CD4-positive, alpha-beta T cell (primary cell): ENCODE results near the gene SLC22A6. TPM values are rescaled to one million over a fixed set of nuclear protein-coding genes. Genes with fewer than 3 reads are reported as not detected.

Experiments
- ATAC-seq: fragments of 200-7000 bp; cut with Tn5 transposase; one replicate; pipeline ENCODE4 v1.10.0; 2022; ENCODE audit warnings: mild to moderate bottlenecking; ENCODE audit not compliant: poor library complexity
- CTCF ChIA-PET: fragments of 350-600 bp; sonication (Branson Sonifier 250); formaldehyde crosslinking; loops from one replicate; lab custom pipeline; 2021; ENCODE audit warnings: antibody characterized with exemption, inconsistent platforms; lab: Charles Lee
- POLR2A ChIA-PET: fragments of 350-600 bp; sonication (Branson Sonifier 250); formaldehyde crosslinking; loops from one replicate; lab custom pipeline; 2021; ENCODE audit warnings: antibody characterized with exemption, inconsistent platforms; lab: Charles Lee
- DNase-seq, 14 experiments: peaks; one replicate each; pipeline ENCODE4 v3.0.0-alpha.2; 2013 to 2020; ENCODE audit warnings: mixed read lengths in 2 of 14
- H3K27ac ChIP-seq, 2 donors: one replicate each; pipeline versions ENCODE4 v1.5.1 to v1.7.0; 2013; ENCODE audit warnings: low read length in 2 of 2, low read depth in 1 of 2, mild to moderate bottlenecking in 1 of 2
- H3K27me3 ChIP-seq, 2 experiments: 1 replicate in 1 of 2; 2 replicates in 1 of 2; pipeline versions ENCODE4 v1.6.1 to v1.7.0; 2013; ENCODE audit warnings: low read length in 2 of 2, control low read depth in 1 of 2, mild to moderate bottlenecking in 1 of 2, moderate library complexity in 1 of 2; ENCODE audit not compliant: insufficient read depth in 2 of 2, control insufficient read depth in 1 of 2
- H3K36me3 ChIP-seq: one replicate; pipeline ENCODE4 v1.6.1; 2013; ENCODE audit warnings: low read length, control low read depth; ENCODE audit not compliant: insufficient read depth
- H3K4me1 ChIP-seq: one replicate; pipeline ENCODE4 v1.6.1; 2013; ENCODE audit warnings: low read length, control low read depth; ENCODE audit not compliant: insufficient read depth
- H3K4me3 ChIP-seq: one replicate; pipeline ENCODE4 v1.5.1; 2013; ENCODE audit warnings: mild to moderate bottlenecking, low read length, moderate library complexity
- H3K9me3 ChIP-seq, 2 experiments: 1 replicate in 1 of 2; 2 replicates in 1 of 2; pipeline versions ENCODE4 v1.6.1 to v1.7.0; 2013; ENCODE audit warnings: low read length in 2 of 2, mild to moderate bottlenecking in 2 of 2, control low read depth in 1 of 2, moderate library complexity in 1 of 2; ENCODE audit not compliant: control insufficient read depth in 1 of 2, insufficient read depth in 1 of 2
- H3K27ac Mint-ChIP-seq: one replicate; pipeline ENCODE4 v1.8.0; 2020; ENCODE audit warnings: mixed read lengths
- H3K27me3 Mint-ChIP-seq: one replicate; pipeline ENCODE4 v1.8.0; 2021; ENCODE audit warnings: mixed read lengths
- H3K36me3 Mint-ChIP-seq: one replicate; pipeline ENCODE4 v1.8.0; 2021; ENCODE audit warnings: low read depth, mixed read lengths
- H3K4me1 Mint-ChIP-seq: one replicate; pipeline ENCODE4 v1.8.0; 2021; ENCODE audit warnings: low read depth, mixed read lengths
- H3K4me3 Mint-ChIP-seq: one replicate; pipeline ENCODE4 v1.8.0; 2020; ENCODE audit warnings: mild to moderate bottlenecking, mixed read lengths
- H3K9me3 Mint-ChIP-seq: one replicate; pipeline ENCODE4 v1.8.0; 2020; ENCODE audit warnings: mixed read lengths
- intact Hi-C, 2 experiments: fragments of 100-400 bp; cut with DNase I in 1 of 2; cut with micrococcal nuclease in 1 of 2; formaldehyde crosslinking; loops; one replicate each; pipeline versions ENCODE4 v1.15.1 to v1.9.0; 2023 to 2025; cut with DNase I, micrococcal nuclease
- total RNA-seq, 174 experiments: library from RNA in 2 of 174; stranded (reverse) in 2 of 174; gene quantifications; one replicate each; pipeline ENCODE4 v1.2.3 and lab custom pipeline; 2021 to 2026
- TF ChIP-seq, protein P1 (sequence below): fragments of 200-600 bp; IDR thresholded peaks from one replicate; pipeline ENCODE4 v1.8.0; 2022; ENCODE audit warnings: antibody characterized with exemption, mild to moderate bottlenecking

The SLC22A6 gene
- total RNA-seq, 2 experiments from 2014 or later, result not detected

DNA sequence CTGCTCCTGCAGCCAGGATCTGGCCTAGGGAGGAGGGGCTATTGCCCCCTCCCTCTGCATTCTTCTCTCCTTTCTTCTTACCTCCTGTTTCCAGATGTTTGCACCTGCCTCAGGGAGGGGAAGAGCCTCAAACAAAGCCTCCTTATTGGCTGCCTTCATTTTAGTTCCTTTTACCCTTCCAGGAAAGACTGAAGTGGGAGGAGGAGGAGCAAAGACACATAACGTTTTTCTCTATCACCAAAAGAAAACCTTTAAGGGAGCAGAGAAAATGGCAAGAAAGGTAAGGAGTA, 50.3 kb downstream of the SLC22A6 start:
- H3K27ac Mint-ChIP-seq, result no peak overlapping the region
- ChIA-PET CTCF (no interaction called here), POLR2A (no interaction called here)
- Histone ChIP-seq H3K9me3 (peaks cover 0 to 7% of the 10 kb centered on the region in 2 experiments), H3K27ac (no peak overlapping the region), H3K4me1 (no peaks in the 10 kb centered on the region), H3K27me3 (peaks cover 7 to 23% of the 10 kb centered on the region in 2 experiments), H3K36me3 (no peaks in the 10 kb centered on the region), H3K4me3 (no peak overlapping the region)
- H3K4me3 Mint-ChIP-seq, result no peak overlapping the region
- H3K4me1 Mint-ChIP-seq, result no peaks in the 10 kb centered on the region
- DNase-seq (no peak), ATAC-seq (no peak)
- intact Hi-C loops, result no loop called here
- TF ChIP-seq, protein P1, sequence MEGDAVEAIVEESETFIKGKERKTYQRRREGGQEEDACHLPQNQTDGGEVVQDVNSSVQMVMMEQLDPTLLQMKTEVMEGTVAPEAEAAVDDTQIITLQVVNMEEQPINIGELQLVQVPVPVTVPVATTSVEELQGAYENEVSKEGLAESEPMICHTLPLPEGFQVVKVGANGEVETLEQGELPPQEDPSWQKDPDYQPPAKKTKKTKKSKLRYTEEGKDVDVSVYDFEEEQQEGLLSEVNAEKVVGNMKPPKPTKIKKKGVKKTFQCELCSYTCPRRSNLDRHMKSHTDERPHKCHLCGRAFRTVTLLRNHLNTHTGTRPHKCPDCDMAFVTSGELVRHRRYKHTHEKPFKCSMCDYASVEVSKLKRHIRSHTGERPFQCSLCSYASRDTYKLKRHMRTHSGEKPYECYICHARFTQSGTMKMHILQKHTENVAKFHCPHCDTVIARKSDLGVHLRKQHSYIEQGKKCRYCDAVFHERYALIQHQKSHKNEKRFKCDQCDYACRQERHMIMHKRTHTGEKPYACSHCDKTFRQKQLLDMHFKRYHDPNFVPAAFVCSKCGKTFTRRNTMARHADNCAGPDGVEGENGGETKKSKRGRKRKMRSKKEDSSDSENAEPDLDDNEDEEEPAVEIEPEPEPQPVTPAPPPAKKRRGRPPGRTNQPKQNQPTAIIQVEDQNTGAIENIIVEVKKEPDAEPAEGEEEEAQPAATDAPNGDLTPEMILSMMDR, result no peak
- H3K36me3 Mint-ChIP-seq, result no peaks in the 10 kb centered on the region
- peaks cover 3% of the 10 kb centered on the region for H3K9me3 Mint-ChIP-seq
- H3K27me3 Mint-ChIP-seq, result peaks cover 25% of the 10 kb centered on the region

DNA sequence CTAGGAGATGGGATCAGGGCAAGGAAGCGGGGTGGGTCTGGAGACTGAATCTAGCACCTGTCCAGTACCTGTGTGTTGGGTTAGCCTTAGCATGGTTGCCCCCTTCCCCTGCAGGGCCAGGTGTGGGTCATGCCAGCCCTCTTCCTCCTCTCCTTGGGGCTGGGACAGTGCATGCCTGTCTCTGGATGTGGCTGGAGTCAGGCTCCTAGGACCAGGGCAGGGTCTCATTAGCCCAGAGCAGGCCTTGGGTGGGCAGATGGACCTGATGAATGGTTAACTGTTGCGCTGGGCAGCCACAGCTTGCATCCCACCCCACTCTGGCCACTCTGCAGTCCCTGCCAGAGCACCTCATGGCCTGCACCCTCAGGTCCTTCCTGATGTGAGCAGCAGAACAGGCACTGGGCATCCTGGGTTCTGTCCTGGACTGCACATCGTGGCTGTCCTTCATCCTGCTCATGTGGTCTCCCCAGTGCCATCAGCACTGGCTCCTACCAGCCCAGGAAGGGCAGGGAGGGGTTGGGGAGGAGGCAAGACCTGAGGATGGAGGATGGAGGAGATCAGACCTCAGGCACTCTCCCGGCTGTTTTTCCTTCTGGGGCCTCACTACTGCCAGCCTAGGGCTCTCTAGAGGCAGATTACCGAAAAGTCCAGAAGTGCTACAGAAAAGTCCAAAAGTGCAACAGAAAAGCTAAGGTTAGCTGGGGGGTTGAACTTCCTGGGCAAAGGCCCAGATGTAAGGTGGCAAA, 50.8 kb downstream of the SLC22A6 start:
- TF ChIP-seq, protein P1, result no peak
- Histone ChIP-seq H3K4me3 (no peak overlapping the region), H3K27ac (no peak overlapping the region), H3K36me3 (no peaks in the 10 kb centered on the region), H3K9me3 (peaks cover 0 to 7% of the 10 kb centered on the region in 2 experiments), H3K27me3 (peaks cover 11 to 27% of the 10 kb centered on the region in 2 experiments), H3K4me1 (no peaks in the 10 kb centered on the region)
- intact Hi-C loops, result no loop called here
- Mint-ChIP-seq H3K27me3 (peaks cover 30% of the 10 kb centered on the region), H3K9me3 (peaks cover 3% of the 10 kb centered on the region), H3K4me3 (no peak overlapping the region), H3K4me1 (no peaks in the 10 kb centered on the region), H3K27ac (no peak overlapping the region), H3K36me3 (no peaks in the 10 kb centered on the region)
- POLR2A ChIA-PET, result no interaction called here
- CTCF ChIA-PET, result no interaction called here
- no peak for ATAC-seq
- no peak for DNase-seq

DNA sequence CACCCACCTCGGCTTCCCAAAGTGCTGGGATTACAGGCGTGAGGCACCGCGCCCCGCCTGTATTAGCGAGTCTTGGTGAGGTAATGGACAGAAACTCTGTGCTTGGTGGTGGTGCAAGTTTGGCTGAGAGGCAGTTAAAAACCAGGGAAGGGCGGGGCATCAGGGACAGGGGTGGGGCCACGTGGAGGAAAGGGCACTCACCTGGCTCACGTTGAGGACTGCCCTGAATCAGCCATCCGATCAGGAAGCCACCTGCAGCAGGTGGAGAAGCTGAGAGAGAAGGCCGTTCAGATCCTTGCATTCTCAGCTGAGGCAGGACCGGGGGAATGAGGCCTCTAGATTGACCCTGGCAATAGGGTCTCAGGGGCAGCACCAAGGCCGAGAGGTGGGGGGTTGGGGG, 51.5 kb downstream of the SLC22A6 start:
- ChIA-PET CTCF (no interaction called here), POLR2A (no interaction called here)
- H3K27me3 ChIP-seq, result peaks cover 17 to 32% of the 10 kb centered on the region in 2 experiments

More for the DNA sequence above, 51.5 kb downstream of the SLC22A6 start:
- no peak overlapping the region for H3K27ac ChIP-seq
- H3K4me1 ChIP-seq, result no peaks in the 10 kb centered on the region
- no peaks in the 10 kb centered on the region for H3K4me1 Mint-ChIP-seq
- peaks cover 3% of the 10 kb centered on the region for H3K9me3 Mint-ChIP-seq
- H3K27ac Mint-ChIP-seq, result no peak overlapping the region
- ATAC-seq (no peak), DNase-seq (no peak)
- H3K36me3 ChIP-seq, result no peaks in the 10 kb centered on the region
- no peak overlapping the region for H3K4me3 Mint-ChIP-seq
- peaks cover 36% of the 10 kb centered on the region for H3K27me3 Mint-ChIP-seq
- peaks cover 0 to 4% of the 10 kb centered on the region in 2 experiments for H3K9me3 ChIP-seq
- intact Hi-C loops, result no loop called here
- no peak overlapping the region for H3K4me3 ChIP-seq
- TF ChIP-seq, protein P1, result no peak
- no peaks in the 10 kb centered on the region for H3K36me3 Mint-ChIP-seq
